GM21390 (cell line): Measurements from ENCODE around the gene SPATA45.

Experiments
- ATAC-seq: cut with Tn5 transposase; IDR thresholded peaks from one replicate; pipeline ENCODE4 v1.9.1; 2021; ENCODE audit not compliant: unreplicated experiment

Gene SPATA45

GRCh38 chr1:212782422-212783154, 64.9 kb downstream of the SPATA45 start:
- no peak for ATAC-seq

GRCh38 chr1:212781225-212781624, 66.2 kb downstream of the SPATA45 start:
- no peak for ATAC-seq

- ATAC-seq = no peak
Observed at GRCh38 chr1:212780759-212781158, 66.7 kb downstream of the SPATA45 start.
